HepG2 (cell line): Measurements from ENCODE around the gene MOK. TPM values are rescaled to one million over a fixed set of nuclear protein-coding genes. Genes with fewer than 3 reads are reported as not detected.

Experiments used
- E2F5 ChIP-seq: sonication (generic); formaldehyde crosslinking; conservative IDR thresholded peaks from 2 replicates; pipeline ENCODE4 v1.4.0; 2020; ENCODE audit warnings: missing genetic modification reagents
- ELF1 ChIP-seq: sonication (generic); formaldehyde crosslinking; IDR thresholded peaks from 2 replicates; pipeline ENCODE4 v1.4.0; 2020; ENCODE audit warnings: missing genetic modification reagents
- KLF16 ChIP-seq, 2 experiments: sonication (generic) in 1 of 2; formaldehyde crosslinking in 1 of 2; IDR thresholded peaks; 2 replicates each; pipeline versions ENCODE4 v1.6.1 to v1.8.0; 2016 to 2023; ENCODE audit warnings: missing genetic modification reagents in 2 of 2, missing compliant biosample characterization in 1 of 2
- MED1 ChIP-seq: sonication (generic); formaldehyde crosslinking; IDR thresholded peaks from 2 replicates; pipeline ENCODE4 v1.4.0; 2020; ENCODE audit warnings: missing genetic modification reagents
- SALL1 ChIP-seq: sonication (generic); formaldehyde crosslinking; IDR thresholded peaks from 2 replicates; pipeline ENCODE4 v1.8.0; 2022; ENCODE audit warnings: mild to moderate bottlenecking, missing genetic modification reagents
- THAP9 ChIP-seq: sonication (generic); formaldehyde crosslinking; IDR thresholded peaks from 2 replicates; pipeline ENCODE4; 2020; ENCODE audit warnings: missing genetic modification reagents, mild to moderate bottlenecking, borderline replicate concordance
- YEATS4 ChIP-seq: sonication (generic); formaldehyde crosslinking; IDR thresholded peaks from 2 replicates; pipeline ENCODE4 v1.4.0; 2020; ENCODE audit warnings: missing genetic modification reagents, borderline replicate concordance
- ZFX ChIP-seq: sonication (generic); formaldehyde crosslinking; IDR thresholded peaks from 2 replicates; pipeline ENCODE4 v1.4.0; 2020; ENCODE audit warnings: mild to moderate bottlenecking, low read depth, missing genetic modification reagents, moderate library complexity
- ZNF407 ChIP-seq: sonication (generic); formaldehyde crosslinking; IDR thresholded peaks from one replicate; pipeline ENCODE4 v1.5.1; 2020; ENCODE audit warnings: mild to moderate bottlenecking, missing genetic modification reagents; ENCODE audit errors: not compliant biosample characterization
- ZNF850 ChIP-seq: sonication (generic); formaldehyde crosslinking; conservative IDR thresholded peaks from 2 replicates; pipeline ENCODE4 v1.9.0; 2021; ENCODE audit warnings: mild to moderate bottlenecking, missing genetic modification reagents
- ZNF879 ChIP-seq: sonication (generic); formaldehyde crosslinking; IDR thresholded peaks from 2 replicates; pipeline ENCODE4 v1.8.1; 2023; ENCODE audit warnings: missing genetic modification reagents
- polyA plus RNA-seq, 8 experiments: library from polyadenylated mRNA; depleted of rRNA in 3 of 8; stranded (reverse) in 7 of 8; unstranded in 1 of 8; fragments of >200 nt; fragmentation: Illumina TruSeq in 4 of 8; extraction: Trizol in 4 of 8; gene quantifications; 2 replicates each; pipeline versions ENCODE4 v1.2.1 to v1.2.3, GENCODE V29; 2011 to 2016; ENCODE audit warnings: low read depth in 4 of 8, missing spikeins in 1 of 8, mixed read lengths in 1 of 8; ENCODE audit not compliant: insufficient read depth in 1 of 8
- total RNA-seq, 5 experiments: library from RNA; depleted of rRNA; stranded (reverse); fragments of >200 nt; fragmentation: Illumina TruSeq; extraction: Trizol; gene quantifications; 2 replicates each; pipeline ENCODE4 v1.2.3, GENCODE V29; 2016; ENCODE audit warnings: low read depth in 1 of 5
- TF ChIP-seq, protein P1 (sequence below): sonication (generic); formaldehyde crosslinking; IDR thresholded peaks from 2 replicates; pipeline ENCODE4 v1.5.1; 2020; ENCODE audit warnings: missing genetic modification reagents, mild to moderate bottlenecking, borderline replicate concordance

Gene MOK
- total and polyA plus RNA-seq, 2 of the 13 experiments (the other 11 are each of a cell fraction or from before 2014, with no cell fraction given) = 15.3 to 16.9 TPM

- TF ChIP-seq ZNF407 (CRISPR knock-in tag) (no peak), ZNF879 (no peak), MED1 (CRISPR knock-in tag) (peak; percentile 51), E2F5 (CRISPR knock-in tag) (no peak), SALL1 (CRISPR knock-in tag) (peak; percentile 58), ELF1 (CRISPR knock-in tag) (0 out of 2 replicates have a peak, but pooled peaks have one; percentile 16), ZNF850 (CRISPR knock-in tag) (no peak), THAP9 (CRISPR knock-in tag) (no peak), YEATS4 (CRISPR knock-in tag) (peak; percentile 67; the same call in 1 of the 2 replicates), ZFX (CRISPR knock-in tag) (no peak), KLF16 (CRISPR knock-in tag; IDR thresholded peaks at IDR 0.05) (peak in 1 of 2 experiments; percentile 72; a peak in 1 of 4 replicates)
- TF ChIP-seq, protein P1, sequence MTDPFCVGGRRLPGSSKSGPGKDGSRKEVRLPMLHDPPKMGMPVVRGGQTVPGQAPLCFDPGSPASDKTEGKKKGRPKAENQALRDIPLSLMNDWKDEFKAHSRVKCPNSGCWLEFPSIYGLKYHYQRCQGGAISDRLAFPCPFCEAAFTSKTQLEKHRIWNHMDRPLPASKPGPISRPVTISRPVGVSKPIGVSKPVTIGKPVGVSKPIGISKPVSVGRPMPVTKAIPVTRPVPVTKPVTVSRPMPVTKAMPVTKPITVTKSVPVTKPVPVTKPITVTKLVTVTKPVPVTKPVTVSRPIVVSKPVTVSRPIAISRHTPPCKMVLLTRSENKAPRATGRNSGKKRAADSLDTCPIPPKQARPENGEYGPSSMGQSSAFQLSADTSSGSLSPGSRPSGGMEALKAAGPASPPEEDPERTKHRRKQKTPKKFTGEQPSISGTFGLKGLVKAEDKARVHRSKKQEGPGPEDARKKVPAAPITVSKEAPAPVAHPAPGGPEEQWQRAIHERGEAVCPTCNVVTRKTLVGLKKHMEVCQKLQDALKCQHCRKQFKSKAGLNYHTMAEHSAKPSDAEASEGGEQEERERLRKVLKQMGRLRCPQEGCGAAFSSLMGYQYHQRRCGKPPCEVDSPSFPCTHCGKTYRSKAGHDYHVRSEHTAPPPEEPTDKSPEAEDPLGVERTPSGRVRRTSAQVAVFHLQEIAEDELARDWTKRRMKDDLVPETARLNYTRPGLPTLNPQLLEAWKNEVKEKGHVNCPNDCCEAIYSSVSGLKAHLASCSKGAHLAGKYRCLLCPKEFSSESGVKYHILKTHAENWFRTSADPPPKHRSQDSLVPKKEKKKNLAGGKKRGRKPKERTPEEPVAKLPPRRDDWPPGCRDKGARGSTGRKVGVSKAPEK (CRISPR knock-in tag) = no peak
Observed at GRCh38 chr14:102185360-102185759, 119.6 kb downstream of the MOK start (continued).
